ENCODE data around the gene CDKAL1.
"Not testable (repeated sequence)": the region's sequence is repeated elsewhere in the genome, so short reads cannot be mapped to it uniquely, and the experiment has no call there.

The CDKAL1 gene

GRCh38 chr6:20900389-20901160 lies 366.3 kb downstream of the CDKAL1 start:
- DNase-seq = no peak

DNA sequence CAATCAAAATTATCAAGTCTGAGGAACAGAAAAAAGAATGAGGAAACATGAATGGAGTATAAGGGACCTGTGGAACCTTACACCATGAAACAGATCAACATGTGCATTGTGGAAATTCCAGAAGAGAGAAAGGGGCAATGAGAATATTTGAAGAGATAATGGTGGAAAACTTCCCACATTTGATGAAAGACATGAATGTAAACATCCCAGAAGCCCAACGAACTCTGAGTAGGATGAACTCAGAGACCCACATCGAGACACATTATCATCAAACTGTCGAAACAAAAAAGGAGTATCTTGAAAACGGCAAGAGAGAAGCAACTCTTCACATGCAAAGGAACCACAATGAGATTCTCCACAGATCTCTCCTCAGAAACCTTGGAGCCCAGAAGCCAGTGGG lies 371.1 kb downstream of the CDKAL1 start:
- no peak for DNase-seq

- DNase-seq = no peak
These were observed 372.7 kb downstream of the CDKAL1 start for GRCh38 chr6:20906945-20907344.

- no peak for DNase-seq
These were observed 373.3 kb downstream of the CDKAL1 start for GRCh38 chr6:20907486-20908071.

DNA sequence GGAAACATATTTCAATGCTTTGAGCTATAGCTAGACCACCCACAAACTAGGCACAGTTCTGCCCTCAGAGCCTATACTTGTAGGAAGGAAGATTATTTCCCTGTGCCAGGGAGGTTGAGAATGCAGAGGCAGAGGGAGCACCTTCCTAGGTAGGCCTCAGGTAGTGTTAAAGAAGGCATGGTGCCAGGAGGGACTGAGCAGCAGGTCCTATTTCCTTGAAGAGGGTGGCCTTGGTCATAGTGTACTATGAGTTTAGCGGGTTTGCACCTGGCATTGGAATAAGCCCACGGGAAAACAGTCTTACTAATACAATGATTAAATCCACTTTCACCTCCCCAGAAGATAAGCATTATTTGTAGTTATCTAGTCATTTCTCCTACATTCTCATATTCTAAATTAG lies 375.4 kb downstream of the CDKAL1 start:
- DNase-seq = no peak

DNA sequence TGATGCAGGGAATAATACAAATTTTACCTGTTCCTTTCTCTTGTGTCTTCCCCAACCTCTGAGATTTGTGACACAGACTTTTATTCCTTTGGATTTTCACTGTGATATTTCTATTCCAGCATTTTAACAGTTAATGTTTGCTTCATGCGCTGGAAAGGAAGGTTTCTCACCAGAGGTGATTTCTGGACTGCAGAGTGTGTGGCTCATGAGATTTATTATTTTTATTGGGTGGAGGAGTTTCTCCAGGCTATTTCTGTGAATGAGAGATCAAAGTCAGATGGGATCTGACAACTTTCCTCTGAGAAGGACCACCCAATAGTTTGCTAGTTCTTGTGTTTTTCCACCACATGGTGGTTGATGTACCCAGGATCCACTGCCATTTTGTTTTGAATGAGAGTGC lies 377.5 kb downstream of the CDKAL1 start:
- DNase-seq = no peak

DNA sequence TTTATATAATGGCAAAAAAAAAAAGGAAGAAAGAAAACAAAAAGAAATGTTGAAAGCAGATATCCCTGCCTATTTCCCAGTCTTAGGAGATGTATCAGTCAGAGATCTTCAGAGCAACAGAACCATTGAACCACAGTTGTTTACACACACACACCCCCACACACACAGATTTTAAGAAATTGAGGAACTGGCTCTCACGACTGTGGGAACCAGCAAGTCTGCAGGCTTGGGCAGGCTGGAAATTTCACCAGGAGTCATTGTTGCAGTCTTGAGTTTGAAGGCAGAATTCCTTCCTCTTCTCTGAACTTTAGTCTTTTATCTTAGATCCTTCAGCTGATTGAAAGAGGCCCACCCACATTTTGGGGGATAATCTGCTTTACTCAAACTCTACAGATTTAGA lies 380.9 kb downstream of the CDKAL1 start:
- DNase-seq = no peak

GRCh38 chr6:20915626-20916025 lies 381.4 kb downstream of the CDKAL1 start:
- DNase-seq = no peak

GRCh38 chr6:20916086-20916485 lies 381.8 kb downstream of the CDKAL1 start:
- DNase-seq = no peak

- no peak for DNase-seq
These were observed 384.6 kb downstream of the CDKAL1 start for GRCh38 chr6:20918868-20919267.

DNA sequence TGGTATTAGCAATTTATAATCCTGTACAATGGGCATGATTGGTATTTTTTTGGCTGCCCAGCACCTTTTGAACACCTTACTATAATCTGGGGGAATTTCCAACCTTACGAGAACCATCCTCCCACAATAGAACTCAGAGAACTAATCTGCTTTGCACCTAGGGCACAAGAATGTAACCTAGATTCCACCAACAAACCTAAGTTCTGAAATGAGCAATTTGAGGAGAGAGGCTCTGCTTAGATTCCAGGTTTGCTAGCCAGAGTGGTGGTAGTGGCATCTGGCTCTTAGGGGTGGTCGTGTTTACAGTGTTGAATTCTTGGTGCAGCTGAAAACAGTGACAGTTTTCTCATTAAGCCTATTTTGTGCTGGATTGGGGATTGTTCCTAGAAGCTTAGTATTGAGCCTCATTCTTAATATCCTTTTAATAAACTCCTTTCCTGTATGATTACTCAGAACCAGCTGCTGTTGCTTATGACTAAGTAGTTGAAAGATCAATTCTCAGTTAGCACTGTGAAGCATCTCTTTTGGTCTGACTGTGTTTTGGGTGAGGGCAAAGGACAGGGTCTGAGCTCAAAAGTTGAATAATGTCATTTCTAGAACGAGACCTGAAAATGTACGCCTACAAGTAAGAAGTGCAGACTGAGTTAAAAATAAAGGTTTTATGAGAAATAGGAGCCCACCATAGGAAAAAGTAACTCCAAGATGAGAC lies 385.6 kb downstream of the CDKAL1 start:
- no peak for DNase-seq

- no peak for DNase-seq
These were observed 387.3 kb downstream of the CDKAL1 start for GRCh38 chr6:20921578-20921977.

- DNase-seq = no peak
These were observed 388.5 kb downstream of the CDKAL1 start for GRCh38 chr6:20922743-20923142.

DNA sequence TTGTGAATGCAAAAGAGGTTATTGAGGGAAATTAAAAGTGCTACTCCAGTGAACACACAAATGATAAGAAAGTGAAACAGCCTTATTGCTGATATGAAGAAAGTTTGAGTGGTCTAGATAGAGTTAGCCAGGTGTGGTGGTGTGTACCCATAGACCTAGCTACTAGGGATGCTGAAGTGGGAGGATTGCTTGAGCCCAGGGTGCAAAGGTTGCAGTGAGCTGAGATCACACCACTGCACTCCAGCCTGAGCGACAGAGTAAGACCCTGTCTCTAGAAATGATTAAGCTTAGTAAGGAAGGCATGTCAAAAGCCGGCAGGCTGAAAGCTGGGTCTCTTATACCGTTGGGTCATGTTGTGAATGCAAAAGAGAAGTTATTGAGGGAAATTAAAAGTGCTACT lies 389.8 kb downstream of the CDKAL1 start:
- DNase-seq = not testable (repeated sequence)

DNA sequence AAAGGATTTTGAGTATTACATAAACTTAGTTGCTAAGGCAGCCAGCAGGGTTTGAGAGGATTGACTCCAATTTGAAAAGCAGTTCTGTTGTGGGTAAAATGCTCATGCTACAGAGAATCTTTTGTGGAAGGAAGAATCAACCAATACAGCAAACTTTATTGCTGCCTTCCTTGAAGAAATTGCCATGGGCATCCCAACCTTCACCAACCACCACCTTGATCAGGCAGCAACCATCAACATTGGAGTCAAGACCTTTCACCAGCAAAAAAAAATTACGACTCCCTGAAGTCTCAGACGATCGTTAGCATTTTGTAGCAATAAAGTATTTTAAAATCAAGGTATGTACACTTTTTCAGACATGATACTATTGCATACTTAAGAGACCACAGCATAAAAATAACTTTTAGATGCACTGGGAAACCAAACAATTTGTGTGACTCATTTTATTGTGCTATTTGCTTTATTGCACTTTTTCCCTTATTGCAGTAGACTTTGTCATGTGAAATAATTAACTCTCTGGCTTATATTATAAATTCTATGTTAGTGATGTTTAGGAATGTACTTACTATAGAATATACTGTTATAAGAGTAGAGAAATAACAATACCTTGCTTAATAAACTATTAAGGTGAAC lies 390.8 kb downstream of the CDKAL1 start:
- no peak for DNase-seq

- no peak for DNase-seq
These were observed 393.0 kb downstream of the CDKAL1 start for GRCh38 chr6:20927130-20927860.

- no peak for DNase-seq
These were observed 395.0 kb downstream of the CDKAL1 start for GRCh38 chr6:20929283-20929682.

DNA sequence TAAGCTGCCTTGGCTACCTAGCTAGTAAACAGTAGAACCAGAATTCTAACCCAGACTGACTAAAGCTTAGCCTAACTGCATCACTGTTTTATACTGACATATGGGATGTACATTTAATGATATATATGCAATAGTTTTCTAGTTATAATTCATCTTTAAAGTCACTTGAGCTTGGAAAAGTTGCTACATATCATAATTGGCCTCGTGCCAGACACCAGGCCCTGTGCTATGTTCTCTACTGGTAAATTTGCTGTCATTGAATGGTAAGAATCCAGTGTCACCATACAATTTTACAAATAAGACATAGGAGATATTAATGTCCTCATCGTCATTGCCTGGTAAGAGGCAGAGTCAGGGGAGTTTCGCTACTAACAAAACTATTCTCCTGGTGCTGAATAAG lies 396.8 kb downstream of the CDKAL1 start:
- no peak for DNase-seq

DNA sequence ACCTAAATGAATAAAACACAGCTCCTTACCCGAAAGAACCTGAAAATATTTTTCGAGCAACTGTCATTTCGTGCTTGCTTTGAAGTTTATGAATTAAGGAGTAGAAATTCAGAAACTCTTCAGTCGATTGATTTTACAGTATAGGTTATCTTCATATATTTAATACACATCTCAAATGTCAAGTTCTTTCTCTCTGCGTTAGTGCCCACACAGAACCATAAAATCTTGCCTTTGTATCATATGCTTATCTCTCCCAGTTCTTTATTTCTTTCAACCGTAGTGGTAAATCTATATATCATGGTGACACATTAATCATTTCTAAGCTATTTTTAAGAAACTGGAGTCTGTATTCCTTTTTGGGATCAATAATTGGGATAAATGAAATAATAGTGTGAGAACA lies 397.5 kb downstream of the CDKAL1 start:
- DNase-seq = no peak

DNA sequence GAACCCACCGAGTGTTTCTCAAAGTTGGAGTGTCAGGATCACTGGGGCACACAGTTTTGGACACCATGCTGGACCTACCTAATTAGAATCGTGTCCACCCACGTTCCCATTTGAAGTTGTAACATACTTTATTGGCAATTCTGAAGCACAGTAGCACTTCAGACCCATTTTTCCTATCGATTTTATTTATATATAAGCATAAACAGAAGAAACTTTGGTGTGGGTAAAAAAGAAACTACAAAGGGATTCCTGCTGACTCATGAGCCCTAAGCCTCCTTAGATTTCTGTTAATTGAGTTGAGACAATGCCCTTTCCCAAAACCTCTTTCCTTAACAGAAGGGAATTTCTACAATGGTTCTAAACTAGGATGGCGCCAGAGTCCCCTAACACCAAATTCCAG lies 398.0 kb downstream of the CDKAL1 start:
- no peak for DNase-seq

GRCh38 chr6:20933057-20933788 lies 399.0 kb downstream of the CDKAL1 start:
- no peak for DNase-seq

- no peak for DNase-seq
These were observed 402.7 kb downstream of the CDKAL1 start for GRCh38 chr6:20936949-20937348.

All from DMS 273 treated with DMSO at 0.1 percent for 48 hours (cell line).